ENCODE measurements around the gene VAT1. TPM values are rescaled to one million over a fixed set of nuclear protein-coding genes. Genes with fewer than 3 reads are reported as not detected.

VAT1 gene
- total and polyA plus RNA-seq, 9 of the 15 experiments (the other 6 are each of a cell fraction or from before 2014, with no cell fraction given): 29.4 to 153 (median 66.7) TPM

DNA sequence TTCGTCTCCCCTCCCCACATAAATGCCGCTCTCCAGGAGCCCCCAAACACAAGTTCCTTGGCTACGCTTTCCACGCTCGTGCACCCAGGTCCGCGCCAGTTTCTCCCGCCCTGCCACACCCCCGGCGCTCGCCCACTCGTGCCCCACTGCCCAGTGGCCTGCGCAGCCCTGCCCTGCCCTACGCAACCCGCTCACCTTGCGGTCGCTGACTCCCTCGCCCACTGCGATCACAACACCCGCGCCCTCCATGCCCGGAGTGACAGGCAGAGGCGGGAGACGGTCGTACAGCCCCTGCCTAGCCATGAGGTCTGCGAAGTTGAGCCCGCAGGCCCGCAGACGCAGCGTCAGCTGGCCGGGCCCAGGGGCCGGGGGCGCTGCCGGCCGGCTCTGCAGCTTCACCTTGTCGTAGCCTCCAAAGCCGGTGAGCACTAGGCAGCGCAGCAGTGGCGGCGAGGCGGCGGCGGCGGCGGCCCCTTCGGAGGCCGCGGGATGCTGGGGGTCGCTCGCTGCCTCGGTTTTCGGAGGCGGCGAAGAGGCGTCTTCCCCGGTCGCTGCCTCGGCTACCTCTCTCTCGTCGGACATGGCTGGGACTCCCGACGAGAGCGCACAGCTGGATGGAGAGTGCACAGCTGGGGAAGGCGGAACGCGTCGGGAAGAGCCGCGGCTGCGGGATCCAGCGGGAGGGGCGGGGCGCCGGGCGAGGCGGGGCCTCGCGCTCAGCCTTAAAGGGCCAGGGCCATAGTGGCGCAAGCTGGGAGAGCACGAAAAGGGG is at the start of gene VAT1 (continued):
- TF ChIP-seq CHD7 (IDR thresholded peaks at IDR 0.05; ENCODE audit: low read depth, low read length) (no peak), ZC3H8 (IDR thresholded peaks at IDR 0.05) (no peak), ZNF316 (IDR thresholded peaks at IDR 0.05) (no peak), CXXC5 (CRISPR knock-in tag; IDR thresholded peaks at IDR 0.05) (peak; percentile 79), ZFX (CRISPR knock-in tag; IDR thresholded peaks at IDR 0.05) (peak; percentile 85), HINFP (tag; conservative IDR thresholded peaks at IDR 0.05; ENCODE audit: low read depth) (no peak), KAT2B (IDR thresholded peaks at IDR 0.05; ENCODE audit: low read depth, low read length) (no peak), ARNT (IDR thresholded peaks at IDR 0.05) (no peak), XRCC4 (IDR thresholded peaks at IDR 0.05; ENCODE audit: extremely low read depth, insufficient read depth, insufficient read length) (no peak), NFIX (CRISPR knock-in tag; IDR thresholded peaks at IDR 0.05; ENCODE audit: low read depth) (no peak), ZNF3 (CRISPR knock-in tag; IDR thresholded peaks at IDR 0.05) (no peak), PTBP1 (IDR thresholded peaks at IDR 0.05; ENCODE audit: low read depth, low read length) (no peak), DIDO1 (tag; IDR thresholded peaks at IDR 0.05; ENCODE audit: low read depth) (no peak), XRCC5 (IDR thresholded peaks at IDR 0.05; ENCODE audit: low read depth, low read length) (no peak; the same call in 1 of the 2 replicates), PHTF2 (CRISPR knock-in tag; IDR thresholded peaks at IDR 0.05) (no peak), BRF1 (IDR thresholded peaks at IDR 0.05; ENCODE audit: borderline replicate concordance, extremely low read depth, insufficient read length) (no peak)

Measured in K562 (cell line).